ENCODE data around the gene SCUBE2.

Gene SCUBE2

DNA sequence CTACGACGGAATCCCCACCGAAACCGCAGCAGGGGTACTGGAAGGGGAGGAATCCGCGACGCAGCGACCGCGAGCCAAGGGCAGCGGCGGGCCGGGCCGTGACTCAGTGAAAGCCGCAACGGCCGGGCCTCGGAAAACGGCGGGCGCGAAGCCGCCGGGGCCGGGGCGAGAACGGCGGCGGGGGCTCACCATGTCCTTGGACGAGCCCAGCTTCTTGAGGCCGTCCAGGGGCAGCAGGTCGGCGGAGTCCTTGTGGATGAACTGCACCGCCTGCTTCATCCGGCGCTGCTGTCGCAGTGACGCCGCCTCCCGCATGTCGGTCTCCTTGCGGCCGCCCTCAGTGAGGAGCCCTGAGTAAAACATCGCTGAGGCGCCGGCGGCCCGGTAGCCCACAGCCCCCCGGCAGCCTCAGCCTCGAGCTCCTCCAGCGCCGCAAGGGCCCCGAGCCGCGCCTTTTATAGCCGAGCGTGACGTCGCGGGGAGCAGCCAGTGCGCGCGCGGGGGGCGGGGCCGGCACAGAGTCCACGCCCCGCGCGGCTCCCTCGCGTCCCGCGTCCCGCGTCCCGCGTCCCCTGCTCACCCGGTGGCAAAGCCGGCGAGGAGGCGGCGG is 87.7 kb downstream of the SCUBE2 start, which contains the start of gene NRIP3:
Gene NRIP3 (minus strand): TSS at position 429 of the 610 bp plus-strand sequence. CDS start 66 bp downstream, at position 363.
- TF ChIP-seq, protein P1, sequence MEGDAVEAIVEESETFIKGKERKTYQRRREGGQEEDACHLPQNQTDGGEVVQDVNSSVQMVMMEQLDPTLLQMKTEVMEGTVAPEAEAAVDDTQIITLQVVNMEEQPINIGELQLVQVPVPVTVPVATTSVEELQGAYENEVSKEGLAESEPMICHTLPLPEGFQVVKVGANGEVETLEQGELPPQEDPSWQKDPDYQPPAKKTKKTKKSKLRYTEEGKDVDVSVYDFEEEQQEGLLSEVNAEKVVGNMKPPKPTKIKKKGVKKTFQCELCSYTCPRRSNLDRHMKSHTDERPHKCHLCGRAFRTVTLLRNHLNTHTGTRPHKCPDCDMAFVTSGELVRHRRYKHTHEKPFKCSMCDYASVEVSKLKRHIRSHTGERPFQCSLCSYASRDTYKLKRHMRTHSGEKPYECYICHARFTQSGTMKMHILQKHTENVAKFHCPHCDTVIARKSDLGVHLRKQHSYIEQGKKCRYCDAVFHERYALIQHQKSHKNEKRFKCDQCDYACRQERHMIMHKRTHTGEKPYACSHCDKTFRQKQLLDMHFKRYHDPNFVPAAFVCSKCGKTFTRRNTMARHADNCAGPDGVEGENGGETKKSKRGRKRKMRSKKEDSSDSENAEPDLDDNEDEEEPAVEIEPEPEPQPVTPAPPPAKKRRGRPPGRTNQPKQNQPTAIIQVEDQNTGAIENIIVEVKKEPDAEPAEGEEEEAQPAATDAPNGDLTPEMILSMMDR (IDR thresholded peaks at IDR 0.05; ENCODE audit: low read depth, low read length): no peak
- no peak for DNase-seq (ENCODE audit: extremely low read depth, low read depth)

DNA sequence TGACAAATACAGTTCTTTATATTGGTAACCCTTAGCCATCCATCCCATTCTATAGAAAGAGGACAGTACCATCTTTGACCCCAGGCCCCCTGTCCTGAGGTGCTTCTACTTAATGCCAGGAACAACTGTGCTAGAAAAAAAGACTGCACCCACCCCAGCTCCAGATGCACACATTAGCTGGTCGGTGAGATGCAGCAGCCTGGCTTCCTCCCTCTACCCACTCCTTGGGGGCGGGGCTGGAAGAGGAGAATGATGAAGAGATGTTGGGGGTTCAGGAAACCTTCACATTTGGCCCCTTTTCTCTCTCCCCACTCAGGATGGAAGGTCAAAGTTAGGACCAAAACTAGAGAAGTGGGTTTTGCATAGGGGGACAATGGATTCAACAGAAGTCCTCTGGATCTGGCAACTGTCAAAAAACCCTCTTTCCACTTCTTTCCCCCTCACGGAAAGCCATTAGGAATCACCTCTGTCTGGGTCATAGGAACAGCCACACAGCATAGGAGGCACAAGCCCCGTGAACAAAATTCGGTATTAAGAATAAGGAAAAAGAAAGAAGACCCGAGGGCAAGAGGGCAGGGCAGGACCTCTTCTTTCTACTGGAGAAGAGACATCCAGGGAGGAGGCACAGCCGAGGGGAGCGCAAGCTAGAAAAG is 88.4 kb downstream of the SCUBE2 start:
- no peak for DNase-seq (ENCODE audit: extremely low read depth, low read depth)

DNA sequence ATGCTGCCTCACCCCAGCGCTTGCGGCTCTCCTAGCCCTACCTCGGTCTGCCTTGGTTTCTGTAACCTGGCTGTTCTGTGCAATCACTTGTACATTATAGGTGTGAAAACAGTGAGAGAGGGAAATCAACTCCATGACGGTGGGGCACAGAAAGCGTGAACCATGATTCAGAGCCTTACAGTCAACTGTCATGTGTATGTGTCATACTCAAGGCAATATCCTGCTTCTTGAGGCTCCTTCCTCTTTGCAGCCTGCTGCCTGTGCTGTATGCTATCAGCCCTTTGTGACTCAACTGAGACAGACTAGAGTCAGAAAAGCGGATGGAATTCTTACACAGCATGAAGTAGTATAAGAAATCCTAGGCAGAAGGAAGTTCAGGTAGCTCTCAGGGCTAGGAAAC is 89.7 kb downstream of the SCUBE2 start:
- TF ChIP-seq, protein P1 (IDR thresholded peaks at IDR 0.05; ENCODE audit: low read depth, low read length): no peak
- DNase-seq (ENCODE audit: extremely low read depth, low read depth): no peak

More for the DNA sequence above, 88.4 kb downstream of the SCUBE2 start:
- TF ChIP-seq, protein P1 (IDR thresholded peaks at IDR 0.05; ENCODE audit: low read depth, low read length): no peak

DNA sequence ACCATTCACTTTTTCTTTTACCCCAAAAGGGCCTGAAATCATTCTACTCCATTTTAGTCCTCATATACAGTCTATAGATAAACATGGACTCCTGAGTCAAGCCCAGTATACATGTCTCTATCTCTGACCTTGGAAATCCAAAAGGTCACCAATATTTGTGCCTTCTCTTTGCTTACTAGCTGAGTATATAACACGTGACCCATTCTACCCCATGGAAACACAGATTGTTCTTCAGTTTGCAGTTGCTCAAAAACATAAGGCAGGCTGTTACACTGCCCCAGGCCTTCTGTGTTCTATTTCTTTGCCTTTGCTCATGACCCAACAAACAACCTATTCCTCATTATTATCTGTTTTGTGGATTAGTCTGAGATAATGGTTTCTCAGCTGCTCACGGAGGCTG is 93.4 kb downstream of the SCUBE2 start:
- TF ChIP-seq, protein P1 (IDR thresholded peaks at IDR 0.05; ENCODE audit: low read depth, low read length): no peak
- no peak for DNase-seq (ENCODE audit: extremely low read depth, low read depth)

DNA sequence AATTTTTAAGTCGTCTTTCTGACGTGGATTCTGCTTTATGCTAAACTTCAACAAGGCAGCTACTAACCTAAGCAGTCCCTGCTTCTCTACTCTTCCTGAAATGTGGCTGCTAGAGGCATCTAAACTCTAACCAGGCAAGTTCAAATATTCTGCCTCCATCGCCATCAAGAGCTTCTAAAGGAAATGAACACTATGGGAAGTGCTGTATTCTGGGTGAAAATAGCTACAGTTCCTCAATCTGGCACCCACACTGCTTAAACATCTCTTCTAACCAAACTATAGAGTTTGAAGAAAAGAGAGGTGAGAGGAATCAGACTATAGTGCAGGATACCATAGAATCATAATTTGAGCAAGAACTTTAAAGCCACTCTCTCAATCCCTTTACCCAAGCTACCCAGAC is 93.9 kb downstream of the SCUBE2 start:
- TF ChIP-seq, protein P1 (IDR thresholded peaks at IDR 0.05; ENCODE audit: low read depth, low read length): no peak
- no peak for DNase-seq (ENCODE audit: extremely low read depth, low read depth)

DNA sequence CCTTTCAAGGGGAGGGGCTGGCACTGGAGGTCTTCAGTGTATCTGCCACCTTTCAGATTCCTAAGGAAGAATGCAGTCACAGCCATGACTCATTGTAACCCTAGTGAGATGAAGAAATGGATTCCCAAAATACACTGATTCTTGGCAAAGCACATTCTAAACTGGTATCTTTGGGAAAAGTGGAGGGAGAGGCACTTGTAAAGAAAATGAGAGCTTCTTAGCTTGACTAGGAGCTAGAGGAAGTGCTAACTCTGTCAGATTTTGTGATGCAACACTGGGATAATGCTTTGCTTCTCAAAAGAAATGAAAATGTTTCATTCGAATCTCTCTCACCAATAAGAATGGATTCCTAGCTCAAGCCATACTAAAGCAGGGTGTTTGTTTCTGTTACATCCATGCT is 101.9 kb downstream of the SCUBE2 start:
- TF ChIP-seq, protein P1 (IDR thresholded peaks at IDR 0.05; ENCODE audit: low read depth, low read length): no peak
- DNase-seq (ENCODE audit: extremely low read depth, low read depth): no peak
